SK-N-SH treated with all-trans-retinoic acid at 6 μM for 48 hours (cell line): ENCODE data around the gene DDX25.

ENCODE experiments used
- ATAC-seq: fragments of 200-7000 bp; cut with Tn5 transposase; 3 replicates; pipeline ENCODE4 v1.9.1; 2020; ENCODE audit warnings: mild to moderate bottlenecking, moderate library complexity
- ARNTL ChIP-seq: fragments of 450-650 bp; formaldehyde crosslinking; IDR thresholded peaks from 2 replicates; pipeline ENCODE4 v1.5.0; 2020; ENCODE audit warnings: low read depth, mild to moderate bottlenecking, moderate library complexity, borderline replicate concordance
- BACH2 ChIP-seq: fragments of 250-450 bp; sonication (Bioruptor Pico); IDR thresholded peaks from 2 replicates; pipeline ENCODE4 v1.9.0; 2021; ENCODE audit warnings: mild to moderate bottlenecking, borderline replicate concordance
- CREB5 ChIP-seq: fragments of 250-450 bp; sonication (Bioruptor Pico); IDR thresholded peaks from 2 replicates; pipeline ENCODE4 v1.5.1; 2020; ENCODE audit warnings: low read depth, mild to moderate bottlenecking, moderate library complexity
- CSDC2 ChIP-seq: fragments of 250-450 bp; sonication (Bioruptor Pico); IDR thresholded peaks from 2 replicates; pipeline ENCODE4 v1.5.0; 2020; ENCODE audit warnings: mild to moderate bottlenecking, moderate library complexity
- CSRNP3 ChIP-seq: fragments of 250-450 bp; sonication (Bioruptor Pico); IDR thresholded peaks from 2 replicates; pipeline ENCODE4 v1.5.1; 2021; ENCODE audit warnings: mild to moderate bottlenecking, moderate library complexity
- ESRRG ChIP-seq: fragments of 250-450 bp; sonication (Bioruptor Pico); IDR thresholded peaks from 2 replicates; pipeline ENCODE4 v1.6.1; 2021; ENCODE audit warnings: mild to moderate bottlenecking
- GLIS3 ChIP-seq: fragments of 250-450 bp; sonication (Bioruptor Pico); IDR thresholded peaks from 2 replicates; pipeline ENCODE4 v1.5.0; 2020; ENCODE audit warnings: mild to moderate bottlenecking, moderate library complexity
- ISL1 ChIP-seq: fragments of 250-450 bp; sonication (Bioruptor Pico); IDR thresholded peaks from 2 replicates; pipeline ENCODE4 v2.1.2; 2022; ENCODE audit warnings: mild to moderate bottlenecking, moderate library complexity
- OSR1 ChIP-seq: fragments of 250-450 bp; sonication (Bioruptor Pico); IDR thresholded peaks from 2 replicates; pipeline ENCODE4 v1.8.0; 2022; ENCODE audit warnings: moderate library complexity, mild to moderate bottlenecking, inconsistent platforms
- PATZ1 ChIP-seq: fragments of 250-450 bp; sonication (Bioruptor Pico); IDR thresholded peaks from 2 replicates; pipeline ENCODE4 v1.8.0; 2020; ENCODE audit warnings: mild to moderate bottlenecking, moderate library complexity, borderline replicate concordance
- POU6F1 ChIP-seq: fragments of 250-450 bp; sonication (Bioruptor Pico); IDR thresholded peaks from 2 replicates; pipeline ENCODE4 v1.8.0; 2021; ENCODE audit warnings: low read depth, mild to moderate bottlenecking, moderate library complexity, borderline replicate concordance
- PPARA ChIP-seq: fragments of 250-450 bp; sonication (Bioruptor Pico); IDR thresholded peaks from 2 replicates; pipeline ENCODE4 v1.5.0; 2020; ENCODE audit warnings: mild to moderate bottlenecking, borderline replicate concordance
- RARB ChIP-seq: fragments of 250-450 bp; sonication (Bioruptor Pico); IDR thresholded peaks from 2 replicates; pipeline ENCODE4 v1.8.0; 2021; ENCODE audit warnings: mild to moderate bottlenecking, moderate library complexity
- SNAI2 ChIP-seq: fragments of 250-450 bp; sonication (Bioruptor Pico); IDR thresholded peaks from 2 replicates; pipeline ENCODE4 v1.5.0; 2020; ENCODE audit warnings: mild to moderate bottlenecking, moderate library complexity
- TCF4 ChIP-seq: fragments of 250-450 bp; sonication (Bioruptor Pico); IDR thresholded peaks from 2 replicates; pipeline ENCODE4 v1.8.0; 2021; ENCODE audit warnings: mild to moderate bottlenecking, moderate library complexity, borderline replicate concordance
- TOX ChIP-seq: fragments of 250-450 bp; sonication (Bioruptor Pico); IDR thresholded peaks from 2 replicates; pipeline ENCODE4 v1.8.0; 2021; ENCODE audit warnings: mild to moderate bottlenecking, moderate library complexity, borderline replicate concordance
- TSHZ2 ChIP-seq: fragments of 250-450 bp; sonication (Bioruptor Pico); IDR thresholded peaks from 2 replicates; pipeline ENCODE4 v1.5.0; 2020; ENCODE audit warnings: mild to moderate bottlenecking, moderate library complexity
- ZC3H10 ChIP-seq: fragments of 250-450 bp; sonication (Bioruptor Pico); IDR thresholded peaks from 2 replicates; pipeline ENCODE4 v1.5.1; 2021; ENCODE audit warnings: mild to moderate bottlenecking, moderate library complexity
- ZFP3 ChIP-seq: fragments of 250-450 bp; sonication (Bioruptor Pico); IDR thresholded peaks from 2 replicates; pipeline ENCODE4 v1.5.0; 2020; ENCODE audit warnings: mild to moderate bottlenecking, moderate library complexity
- ZFP30 ChIP-seq: fragments of 450-650 bp; formaldehyde crosslinking; IDR thresholded peaks from 2 replicates; pipeline ENCODE4 v1.5.0; 2022; ENCODE audit warnings: mild to moderate bottlenecking, moderate library complexity
- ZNF70 ChIP-seq: fragments of 450-650 bp; formaldehyde crosslinking; IDR thresholded peaks from 2 replicates; pipeline ENCODE4 v1.5.0; 2020; ENCODE audit warnings: mild to moderate bottlenecking, moderate library complexity
- ZNF8 ChIP-seq: fragments of 450-650 bp; formaldehyde crosslinking; IDR thresholded peaks from 2 replicates; pipeline ENCODE4 v1.5.0; 2020; ENCODE audit warnings: mild to moderate bottlenecking, moderate library complexity

The DDX25 gene

GRCh38 chr11:125971618-125972017 lies 67.3 kb downstream of the DDX25 start:
- TF ChIP-seq GLIS3 (CRISPR knock-in tag) (no peak), ZNF70 (CRISPR knock-in tag) (no peak), OSR1 (CRISPR knock-in tag) (no peak), CSDC2 (CRISPR knock-in tag) (no peak), CSRNP3 (CRISPR knock-in tag) (no peak), POU6F1 (CRISPR knock-in tag) (no peak), PPARA (CRISPR knock-in tag) (no peak)
- TF ChIP-seq, all 23 proteins: peak for 0
- no peak for ATAC-seq

- TF ChIP-seq OSR1 (CRISPR knock-in tag) (no peak), ZFP3 (CRISPR knock-in tag) (no peak), ARNTL (CRISPR knock-in tag) (no peak), CREB5 (CRISPR knock-in tag) (no peak), ZFP30 (no peak), BACH2 (CRISPR knock-in tag) (no peak), POU6F1 (CRISPR knock-in tag) (no peak), TOX (CRISPR knock-in tag) (no peak), ZNF70 (CRISPR knock-in tag) (no peak), CSDC2 (CRISPR knock-in tag) (no peak), RARB (no peak), GLIS3 (CRISPR knock-in tag) (no peak), PATZ1 (no peak), SNAI2 (CRISPR knock-in tag) (no peak), ZC3H10 (no peak)
- ATAC-seq = no peak
Measured at GRCh38 chr11:125974284-125974683, 70.0 kb downstream of the DDX25 start.

- ATAC-seq = no peak
- TF ChIP-seq ZFP30 (no peak), POU6F1 (CRISPR knock-in tag) (no peak), OSR1 (CRISPR knock-in tag) (no peak), ISL1 (no peak), CREB5 (CRISPR knock-in tag) (no peak), BACH2 (CRISPR knock-in tag) (no peak), ZC3H10 (no peak), PATZ1 (no peak), ZNF8 (CRISPR knock-in tag) (no peak), ESRRG (CRISPR knock-in tag) (no peak), RARB (no peak), ZNF70 (CRISPR knock-in tag) (no peak), TCF4 (no peak), TSHZ2 (CRISPR knock-in tag) (no peak)
Measured at GRCh38 chr11:125975634-125976033, 71.3 kb downstream of the DDX25 start.
